Right lobe of liver (tissue), 4 donors: Measurements from ENCODE around the gene KREMEN2.

ENCODE experiments used
- POLR2A ChIP-seq: fragments of 450-650 bp; IDR thresholded peaks from one replicate; pipeline ENCODE4 v1.6.1; 2017; ENCODE audit warnings: antibody characterized with exemption, mild to moderate bottlenecking
- TF ChIP-seq, protein P1 (sequence below), 4 donors: fragments of 200-600 bp in 3 of 4; fragments of 450-650 bp in 1 of 4; IDR thresholded peaks; one replicate each; pipeline versions ENCODE4 v1.5.1 to v1.8.0; 2016 to 2022; ENCODE audit warnings: antibody characterized with exemption in 4 of 4, mild to moderate bottlenecking in 2 of 4
- donor health status: DM: no; HTN: no; CAD: no.
- donor health status: DM: no; HTN: no; CAD: no.
- donor health status: DM: no; HTN: yes; CAD: no.

DNA sequence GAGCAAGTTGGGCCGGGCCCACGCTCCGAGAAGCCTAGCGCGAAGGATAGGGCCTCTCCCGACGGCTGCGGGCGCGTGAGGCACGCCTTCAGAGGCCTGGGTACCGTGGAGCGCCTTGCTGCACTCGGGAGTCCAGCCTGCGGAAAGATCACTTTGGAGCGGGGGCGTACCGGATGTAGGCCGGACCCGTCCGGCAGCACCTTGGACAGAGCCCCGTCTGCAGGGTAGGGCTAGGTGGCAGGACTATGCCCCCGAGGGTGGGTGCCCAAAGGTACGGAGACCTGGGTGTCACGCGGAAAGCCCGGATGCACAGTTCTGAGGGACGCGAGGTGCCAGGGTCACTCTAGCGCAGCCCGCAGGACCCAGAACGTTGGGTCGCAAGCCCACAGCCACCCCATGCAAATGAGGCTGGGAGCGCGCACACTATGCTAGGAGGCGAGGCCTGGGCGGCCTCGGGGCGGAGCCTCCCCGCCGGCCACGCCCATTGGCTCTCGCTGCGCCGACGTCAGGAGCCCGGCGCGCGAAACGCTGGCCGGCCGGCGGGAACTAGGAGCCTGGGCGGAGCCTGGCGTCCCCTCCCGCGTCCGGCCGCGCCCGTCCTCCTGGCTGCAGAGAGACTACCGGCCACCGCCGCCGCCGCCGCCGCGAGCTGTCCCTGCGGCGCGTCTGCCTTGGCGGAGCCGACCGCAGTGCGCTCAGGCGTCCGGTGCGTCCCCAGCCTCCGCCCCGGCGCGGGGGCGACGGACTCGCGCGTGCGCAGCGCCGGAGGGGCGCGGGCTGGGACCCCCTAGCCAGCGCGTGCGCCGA lies 4.9 kb downstream of the KREMEN2 start, which contains the start of gene PAQR4:
- TF ChIP-seq, protein P1, sequence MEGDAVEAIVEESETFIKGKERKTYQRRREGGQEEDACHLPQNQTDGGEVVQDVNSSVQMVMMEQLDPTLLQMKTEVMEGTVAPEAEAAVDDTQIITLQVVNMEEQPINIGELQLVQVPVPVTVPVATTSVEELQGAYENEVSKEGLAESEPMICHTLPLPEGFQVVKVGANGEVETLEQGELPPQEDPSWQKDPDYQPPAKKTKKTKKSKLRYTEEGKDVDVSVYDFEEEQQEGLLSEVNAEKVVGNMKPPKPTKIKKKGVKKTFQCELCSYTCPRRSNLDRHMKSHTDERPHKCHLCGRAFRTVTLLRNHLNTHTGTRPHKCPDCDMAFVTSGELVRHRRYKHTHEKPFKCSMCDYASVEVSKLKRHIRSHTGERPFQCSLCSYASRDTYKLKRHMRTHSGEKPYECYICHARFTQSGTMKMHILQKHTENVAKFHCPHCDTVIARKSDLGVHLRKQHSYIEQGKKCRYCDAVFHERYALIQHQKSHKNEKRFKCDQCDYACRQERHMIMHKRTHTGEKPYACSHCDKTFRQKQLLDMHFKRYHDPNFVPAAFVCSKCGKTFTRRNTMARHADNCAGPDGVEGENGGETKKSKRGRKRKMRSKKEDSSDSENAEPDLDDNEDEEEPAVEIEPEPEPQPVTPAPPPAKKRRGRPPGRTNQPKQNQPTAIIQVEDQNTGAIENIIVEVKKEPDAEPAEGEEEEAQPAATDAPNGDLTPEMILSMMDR (IDR thresholded peaks at IDR 0.05): no peak
- TF ChIP-seq POLR2A: peak; percentile 80
